NCI-H1930 (cell line): ENCODE measurements around the gene HTR7.

Experiments
- DNase-seq, 2 experiments: peaks; one replicate each; lab custom pipeline; 2025; lab: John Stamatoyannopoulos, UW

The HTR7 gene

DNA sequence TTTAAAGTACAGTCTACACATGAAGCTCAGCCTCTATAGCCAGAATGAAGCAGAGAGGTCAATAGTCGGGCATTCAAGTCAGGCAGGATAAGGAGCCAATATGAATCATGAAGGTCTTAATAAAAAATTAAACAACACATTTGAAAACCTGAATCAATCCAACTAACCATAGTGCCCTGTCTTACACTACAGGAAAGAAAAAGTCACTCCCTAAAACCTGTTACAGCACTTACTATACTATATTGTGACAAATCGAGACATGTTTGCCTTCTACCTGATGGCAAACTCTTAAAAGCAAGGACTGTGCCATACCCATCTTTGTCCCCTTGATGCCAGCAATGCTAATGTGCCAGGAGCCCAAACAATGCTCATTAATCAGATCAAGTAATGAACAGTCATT lies 117.6 kb downstream of the HTR7 start:
- DNase-seq: no peak

DNA sequence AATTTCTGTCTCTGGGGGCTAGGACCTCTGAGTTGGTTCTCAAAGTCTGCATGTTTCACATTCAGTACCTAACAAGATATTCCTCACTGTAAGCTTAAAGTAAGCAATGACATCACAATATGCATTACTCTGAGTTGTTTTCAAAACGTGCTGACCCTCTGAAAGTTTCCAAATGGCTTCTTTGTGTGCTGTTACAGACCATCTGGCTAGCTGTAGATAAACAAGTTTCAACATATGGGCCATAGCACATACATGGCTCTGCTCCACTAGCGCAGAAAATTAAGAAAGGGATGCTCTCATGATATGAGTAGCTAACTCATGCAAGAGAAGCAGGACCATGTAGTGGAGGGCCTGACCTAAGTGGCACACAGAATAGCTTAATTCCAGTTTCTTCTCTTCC lies 119.0 kb downstream of the HTR7 start:
- no peak for DNase-seq

DNA sequence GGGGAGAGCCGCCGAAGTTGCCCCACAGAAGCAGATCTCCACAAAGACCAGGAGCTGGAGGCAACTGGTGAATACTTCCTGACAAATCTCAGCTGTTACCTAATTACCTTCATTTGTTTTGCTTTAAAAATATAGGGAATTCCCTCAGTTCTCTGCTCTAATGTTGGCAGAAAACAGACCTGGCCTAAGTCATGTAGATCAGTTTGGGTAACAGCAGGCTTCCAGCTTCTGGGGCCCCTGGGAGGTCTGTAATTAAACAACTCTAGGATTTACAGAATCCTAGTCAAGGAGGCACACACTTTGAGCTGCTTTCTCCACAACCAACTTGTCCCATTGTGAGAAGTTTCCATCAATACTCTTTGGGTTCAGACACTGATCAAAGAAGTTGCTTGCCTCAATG lies 123.4 kb downstream of the HTR7 start:
- no peak for DNase-seq

DNA sequence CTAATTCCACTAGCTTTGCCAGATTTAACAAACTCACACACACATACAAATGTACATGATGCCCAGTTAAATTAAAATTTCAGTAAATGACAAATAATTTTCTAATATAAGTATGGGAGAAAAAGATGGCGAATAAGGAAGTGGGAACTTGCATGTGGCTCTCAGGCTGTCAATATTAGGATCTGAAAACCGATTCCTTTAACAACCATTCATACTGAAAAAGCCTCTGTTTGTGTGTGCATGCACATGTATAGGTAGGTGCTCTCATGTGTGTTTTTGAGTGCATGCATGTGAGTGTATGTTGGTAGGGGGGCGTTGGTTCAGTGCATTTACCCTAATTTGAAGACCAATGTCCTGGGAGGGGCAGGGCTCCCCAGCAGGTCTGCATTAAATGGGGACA lies 125.3 kb downstream of the HTR7 start:
- DNase-seq: no peak

DNA sequence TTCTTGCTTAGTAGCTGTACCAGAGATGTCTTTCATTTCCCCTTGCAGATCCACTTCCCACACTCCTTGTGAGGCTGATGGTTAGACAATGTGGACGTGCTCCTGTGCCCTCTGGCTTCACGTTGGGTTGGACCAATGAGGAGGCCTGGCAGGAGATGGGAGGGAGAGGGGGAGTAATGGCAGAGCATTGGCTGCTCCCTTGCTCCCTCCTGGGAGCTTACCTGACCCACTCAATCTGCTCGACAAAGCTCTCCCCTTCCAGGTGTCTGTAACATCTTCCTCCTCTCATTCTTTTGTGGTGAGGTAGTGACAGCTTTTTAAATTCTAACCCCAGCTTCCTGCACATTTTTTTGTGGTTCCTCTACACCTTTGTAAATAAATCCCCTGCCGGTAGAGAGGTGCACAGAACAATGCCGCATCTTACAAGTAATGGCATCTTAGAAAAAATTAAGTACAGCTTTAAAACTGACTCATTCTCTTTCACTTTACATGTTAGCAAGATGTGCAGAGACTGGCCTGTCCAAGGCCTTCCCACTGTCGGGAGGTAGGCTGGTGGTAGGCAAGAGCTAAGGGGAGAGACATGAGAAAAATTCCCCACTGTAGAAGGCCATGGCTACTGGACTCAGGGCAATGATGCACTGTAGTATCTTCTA lies 134.3 kb downstream of the HTR7 start:
- DNase-seq: no peak

DNA sequence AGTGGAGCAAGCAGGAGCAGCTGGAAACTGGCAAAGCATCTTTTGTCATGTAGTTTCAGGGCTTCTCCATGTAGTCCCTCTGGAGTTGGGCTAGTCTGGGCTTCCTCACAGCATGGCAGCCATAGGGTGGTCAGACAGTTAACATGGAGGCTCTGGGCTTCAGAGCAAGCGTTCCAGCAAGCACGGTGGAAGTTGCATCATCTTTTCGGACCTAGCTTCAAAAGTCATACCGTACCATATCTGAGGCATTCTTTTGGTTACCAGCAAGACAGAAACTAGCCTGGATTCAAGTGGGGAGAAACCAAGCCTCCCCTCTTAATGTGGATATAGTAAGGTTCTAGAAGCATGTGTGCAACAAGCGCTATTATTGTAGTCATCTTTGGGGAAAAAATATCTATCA lies 135.0 kb downstream of the HTR7 start:
- no peak for DNase-seq

DNA sequence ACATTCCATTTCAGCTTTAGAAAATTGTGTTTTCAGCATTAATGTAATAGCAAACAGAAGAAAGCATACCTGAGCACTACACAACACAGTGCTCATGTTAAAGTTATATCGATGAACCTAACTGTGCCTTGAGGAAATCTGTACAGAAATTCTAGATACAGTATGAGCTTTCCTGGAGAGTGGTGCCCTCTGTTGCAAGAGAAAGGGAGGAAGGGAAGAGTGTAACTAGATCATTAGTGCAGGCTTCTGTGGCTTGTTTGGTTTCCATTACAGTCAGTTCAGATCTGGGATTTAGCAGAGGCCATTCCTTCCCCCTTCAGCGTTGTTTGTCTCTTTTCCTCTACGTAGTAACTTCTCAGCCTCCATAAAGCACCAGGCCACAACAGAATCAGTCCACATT lies 139.7 kb downstream of the HTR7 start:
- no peak for DNase-seq

DNA sequence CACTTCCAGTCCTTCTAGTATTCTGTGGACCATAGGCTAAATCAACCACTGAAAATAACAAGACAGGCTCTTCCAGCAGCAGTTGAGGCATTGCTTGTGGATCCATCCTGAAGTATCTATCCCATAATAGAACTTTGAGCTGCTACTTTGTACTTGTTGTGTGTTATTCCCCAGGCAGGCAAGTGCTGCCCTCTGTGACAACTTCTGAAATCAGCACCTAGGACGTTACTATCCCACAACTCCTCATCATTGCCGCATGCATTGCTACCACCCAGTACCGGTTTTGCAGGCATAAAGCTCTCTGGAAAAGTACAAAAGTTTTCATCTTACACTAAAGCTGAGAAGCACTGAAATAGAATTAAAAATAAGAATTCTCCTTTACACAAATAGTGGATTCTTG lies 145.3 kb downstream of the HTR7 start:
- no peak for DNase-seq

DNA sequence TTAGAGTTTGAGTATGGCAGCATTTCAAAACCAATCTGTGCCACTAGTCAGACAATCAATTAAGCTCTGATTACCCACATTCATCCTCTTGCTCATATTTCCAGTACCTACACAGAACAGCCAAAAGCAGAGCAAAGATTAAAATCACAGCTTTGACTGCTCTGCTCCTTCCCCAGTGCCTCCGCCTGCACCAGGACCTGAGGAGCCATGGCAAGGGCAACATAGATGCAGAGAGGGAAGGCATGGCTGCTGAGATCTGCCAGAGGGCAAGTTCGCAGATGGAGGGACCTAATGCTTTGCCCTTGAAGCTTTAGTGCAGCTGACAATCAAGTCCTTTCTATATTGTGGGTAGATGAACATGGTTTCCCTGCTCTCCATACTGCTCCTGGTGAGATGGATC lies 148.1 kb downstream of the HTR7 start:
- DNase-seq: no peak

DNA sequence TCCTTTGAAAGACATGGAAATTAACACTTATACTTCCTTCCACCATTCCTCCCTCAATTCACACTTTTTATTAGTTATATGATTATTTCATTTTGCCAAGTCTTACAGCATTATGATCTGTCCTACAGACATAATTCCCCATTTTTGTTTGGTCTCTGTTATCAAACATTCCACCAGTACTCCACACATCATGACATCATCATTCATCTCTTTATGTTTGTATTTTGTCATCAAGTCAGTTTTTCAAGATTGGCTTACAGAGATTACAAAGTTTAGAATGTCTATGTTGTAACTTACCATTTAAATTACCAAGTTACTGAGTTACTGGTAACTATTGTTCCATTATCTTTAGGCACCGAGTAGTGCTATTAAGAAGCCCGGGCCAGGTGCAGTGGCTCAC lies 150.2 kb downstream of the HTR7 start:
- DNase-seq: no peak

DNA sequence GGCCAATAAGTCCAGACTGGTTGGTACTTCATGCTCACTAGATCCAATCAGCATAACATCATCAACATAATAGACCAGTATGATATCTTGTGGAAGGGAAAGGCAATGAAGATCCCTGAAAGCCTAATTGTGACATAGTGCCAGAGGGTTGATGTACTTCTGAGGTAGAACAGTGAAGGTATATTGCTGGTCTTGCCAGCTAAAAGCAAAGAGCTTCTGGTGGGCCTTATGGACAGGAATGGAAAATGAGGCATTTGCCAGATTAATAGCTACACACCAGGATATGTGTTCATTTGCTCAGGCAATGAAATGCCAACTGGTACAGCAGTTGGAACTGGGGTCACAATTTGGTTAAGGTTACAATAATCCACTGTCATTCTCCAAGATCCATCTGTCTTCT lies 156.4 kb downstream of the HTR7 start:
- DNase-seq: no peak

DNA sequence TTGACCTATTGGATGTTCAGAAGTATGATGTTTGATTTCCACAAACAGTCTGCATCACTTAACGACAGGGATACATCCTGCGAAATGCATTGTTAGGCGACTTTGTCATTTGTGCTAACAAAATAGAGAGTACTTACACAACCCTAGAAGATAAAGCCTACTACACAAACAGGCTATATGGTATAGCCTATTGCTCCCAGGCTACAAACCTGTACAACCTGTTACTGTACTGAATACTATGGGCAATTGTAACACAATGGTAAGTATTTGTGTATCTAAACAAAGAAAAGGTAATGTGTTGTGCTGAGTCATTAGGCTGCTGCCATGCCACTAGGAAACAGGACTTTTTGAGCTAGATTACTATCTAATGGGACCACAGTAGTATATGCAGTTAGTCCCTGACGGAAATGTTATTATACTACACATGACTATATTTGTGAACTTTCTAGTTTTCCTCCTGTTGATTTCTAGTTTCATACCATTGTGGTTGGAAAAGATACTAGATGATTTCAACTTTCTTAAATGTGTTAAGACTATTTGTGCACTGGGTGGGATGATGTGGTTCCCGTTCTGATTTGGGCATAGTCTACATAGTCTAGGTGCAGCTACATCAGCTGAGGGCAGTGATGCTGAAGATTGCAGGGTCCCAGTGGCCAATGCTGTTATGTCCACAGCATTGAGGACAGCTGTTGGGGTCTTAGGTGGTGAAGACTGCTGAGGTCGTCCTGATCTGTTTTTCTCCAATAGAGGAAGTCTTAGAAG lies 161.7 kb downstream of the HTR7 start:
- no peak for DNase-seq
